Mononuclear cell (primary cell): Measurements from ENCODE around the gene GLDN. TPM values are rescaled to one million over a fixed set of nuclear protein-coding genes. Genes with fewer than 3 reads are reported as not detected.

ENCODE experiments used
- total RNA-seq: library from RNA; depleted of rRNA; stranded (reverse); fragments of >200 nt; gene quantifications from one replicate; pipeline ENCODE4 v1.2.3, GENCODE V29; 2012

The GLDN gene
- total RNA-seq, 1 donor = 0.10 TPM

Other genes starting within 250 kb of the GLDN start
- 0.31 TPM for gene TNFAIP8L3, start 246.7 kb upstream of the GLDN start, total RNA-seq
- 0.31 TPM for gene CYP19A1, start 3.1 kb upstream of the GLDN start, total RNA-seq